ENCODE data around the gene DLG2.

DLG2 gene

GRCh38 chr11:85558411-85558810 is 68.7 kb downstream of the DLG2 start:
- DNase-seq (ENCODE audit: low read depth in 2 of 2), result no peak

DNA sequence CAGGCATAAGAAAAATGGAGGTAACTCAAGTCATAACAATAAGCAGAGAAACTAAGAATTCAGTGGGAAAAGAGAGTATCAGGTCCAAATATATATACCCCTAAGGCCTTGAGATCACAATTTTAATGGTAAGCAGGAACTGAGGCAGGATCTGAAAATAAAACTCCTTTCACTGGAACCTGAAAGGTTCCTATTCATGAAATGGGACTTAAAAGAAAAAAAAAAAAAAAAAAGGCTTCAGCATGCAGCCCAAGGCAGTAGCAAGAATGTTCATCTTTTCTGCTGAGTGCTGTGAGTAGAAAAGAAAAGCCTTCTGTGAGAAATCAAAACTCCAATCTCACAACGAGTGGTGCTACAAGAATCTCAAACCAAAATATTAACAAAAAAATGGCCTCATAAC is 75.3 kb downstream of the DLG2 start:
- DNase-seq (ENCODE audit: low read depth in 2 of 2), result no peak

- no peak for DNase-seq (ENCODE audit: low read depth in 2 of 2)
Observed at GRCh38 chr11:85541683-85542082, 85.5 kb downstream of the DLG2 start.

GRCh38 chr11:85540635-85541205 is 86.4 kb downstream of the DLG2 start:
- DNase-seq (ENCODE audit: low read depth in 2 of 2), result no peak

- DNase-seq (ENCODE audit: low read depth in 2 of 2), result no peak
Observed at GRCh38 chr11:85540181-85540580, 87.0 kb downstream of the DLG2 start.

- DNase-seq (ENCODE audit: low read depth in 2 of 2), result no peak
Observed at GRCh38 chr11:85539740-85540139, 87.4 kb downstream of the DLG2 start.

GRCh38 chr11:85539029-85539689 is 88.0 kb downstream of the DLG2 start:
- DNase-seq (ENCODE audit: low read depth in 2 of 2), result no peak

- no peak for DNase-seq (ENCODE audit: low read depth in 2 of 2)
Observed at GRCh38 chr11:85536438-85536837, 90.7 kb downstream of the DLG2 start.

GRCh38 chr11:85534806-85535205 is 92.3 kb downstream of the DLG2 start:
- DNase-seq (ENCODE audit: low read depth in 2 of 2), result no peak

DNA sequence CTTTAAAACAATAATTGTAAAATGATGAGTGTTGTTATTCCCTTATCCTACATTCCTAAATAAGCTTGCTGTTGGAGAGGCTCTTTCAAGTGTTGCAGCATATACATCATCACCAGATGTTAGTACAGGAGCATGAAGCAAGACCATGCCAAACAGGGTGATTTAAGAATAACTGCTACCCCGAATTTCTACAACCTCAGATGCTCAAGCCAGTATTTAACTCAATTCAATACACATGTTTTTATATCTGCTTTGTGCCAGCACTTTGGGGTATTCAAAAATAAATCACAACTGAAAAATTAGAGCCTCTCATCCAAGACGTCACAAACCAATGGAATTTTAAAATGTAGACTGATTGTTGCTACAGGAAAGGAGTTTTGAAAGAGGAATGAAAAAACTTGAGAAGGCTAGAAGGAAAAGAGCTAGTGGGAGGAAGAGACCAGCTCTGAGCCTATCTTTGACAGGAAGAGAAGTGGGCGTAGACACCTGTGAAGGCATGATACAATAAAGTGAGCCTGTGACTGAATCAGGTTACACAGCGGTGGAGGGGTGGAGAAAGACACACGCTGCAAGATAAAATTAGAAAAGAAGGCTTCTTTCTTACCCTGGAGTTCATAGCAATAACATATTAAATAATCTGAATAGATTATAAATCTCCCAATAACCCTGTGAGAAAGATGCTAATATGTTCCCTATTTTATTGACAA is 95.8 kb downstream of the DLG2 start:
- DNase-seq (ENCODE audit: low read depth in 2 of 2), result no peak

DNA sequence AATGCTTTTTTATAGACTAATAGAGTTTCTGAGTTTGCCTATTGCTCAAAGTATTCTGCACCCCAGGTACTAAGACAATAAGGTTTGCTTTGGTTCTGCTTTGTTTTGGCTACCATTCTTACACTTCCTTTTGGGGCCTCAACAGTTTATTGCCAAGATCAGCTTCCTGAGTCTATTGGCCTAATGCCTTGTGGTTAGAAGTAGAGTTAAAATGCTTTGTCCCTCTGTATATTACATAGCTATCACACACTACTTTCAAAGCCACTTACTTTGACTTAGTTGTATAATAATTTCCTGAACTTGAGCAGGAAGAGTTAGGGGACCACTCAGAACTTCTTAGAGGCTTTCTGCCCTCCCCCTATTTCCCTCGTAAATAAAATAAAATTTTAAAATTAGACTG is 96.5 kb downstream of the DLG2 start:
- no peak for DNase-seq (ENCODE audit: low read depth in 2 of 2)

- no peak for DNase-seq (ENCODE audit: low read depth in 2 of 2)
Observed at GRCh38 chr11:85526564-85526963, 100.6 kb downstream of the DLG2 start.

- DNase-seq (ENCODE audit: low read depth in 2 of 2), result no peak
Observed at GRCh38 chr11:85525686-85526085, 101.5 kb downstream of the DLG2 start.

DNA sequence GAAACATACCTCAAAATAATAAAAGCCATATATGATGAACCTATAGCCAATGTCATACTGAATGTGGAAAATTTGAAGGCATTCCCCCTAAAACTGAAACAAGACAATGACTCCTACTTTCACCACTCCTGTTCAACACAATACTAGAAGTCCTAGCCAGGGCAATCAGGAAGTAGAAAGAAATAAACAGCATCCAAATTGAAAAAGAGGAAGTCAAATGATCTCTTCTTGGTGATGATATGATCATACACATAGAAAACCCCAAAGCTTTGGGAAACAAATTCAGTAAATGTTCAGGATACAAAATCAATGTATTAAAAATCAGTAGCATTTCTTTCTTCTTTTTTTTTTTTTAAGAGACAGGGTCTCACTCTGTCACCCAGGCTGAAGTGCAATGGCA is 109.9 kb downstream of the DLG2 start:
- no peak for DNase-seq (ENCODE audit: low read depth in 2 of 2)

- DNase-seq (ENCODE audit: low read depth in 2 of 2), result no peak
Observed at GRCh38 chr11:85495918-85496317, 131.2 kb downstream of the DLG2 start.

- no peak for DNase-seq (ENCODE audit: low read depth in 2 of 2)
Observed at GRCh38 chr11:85494396-85494795, 132.7 kb downstream of the DLG2 start.

- DNase-seq (ENCODE audit: low read depth in 2 of 2), result no peak
Observed at GRCh38 chr11:85485902-85486301, 141.2 kb downstream of the DLG2 start.

GRCh38 chr11:85483861-85484260 is 143.3 kb downstream of the DLG2 start:
- no peak for DNase-seq (ENCODE audit: low read depth in 2 of 2)

- no peak for DNase-seq (ENCODE audit: low read depth in 2 of 2)
Observed at GRCh38 chr11:85481862-85482261, 145.3 kb downstream of the DLG2 start.

DNA sequence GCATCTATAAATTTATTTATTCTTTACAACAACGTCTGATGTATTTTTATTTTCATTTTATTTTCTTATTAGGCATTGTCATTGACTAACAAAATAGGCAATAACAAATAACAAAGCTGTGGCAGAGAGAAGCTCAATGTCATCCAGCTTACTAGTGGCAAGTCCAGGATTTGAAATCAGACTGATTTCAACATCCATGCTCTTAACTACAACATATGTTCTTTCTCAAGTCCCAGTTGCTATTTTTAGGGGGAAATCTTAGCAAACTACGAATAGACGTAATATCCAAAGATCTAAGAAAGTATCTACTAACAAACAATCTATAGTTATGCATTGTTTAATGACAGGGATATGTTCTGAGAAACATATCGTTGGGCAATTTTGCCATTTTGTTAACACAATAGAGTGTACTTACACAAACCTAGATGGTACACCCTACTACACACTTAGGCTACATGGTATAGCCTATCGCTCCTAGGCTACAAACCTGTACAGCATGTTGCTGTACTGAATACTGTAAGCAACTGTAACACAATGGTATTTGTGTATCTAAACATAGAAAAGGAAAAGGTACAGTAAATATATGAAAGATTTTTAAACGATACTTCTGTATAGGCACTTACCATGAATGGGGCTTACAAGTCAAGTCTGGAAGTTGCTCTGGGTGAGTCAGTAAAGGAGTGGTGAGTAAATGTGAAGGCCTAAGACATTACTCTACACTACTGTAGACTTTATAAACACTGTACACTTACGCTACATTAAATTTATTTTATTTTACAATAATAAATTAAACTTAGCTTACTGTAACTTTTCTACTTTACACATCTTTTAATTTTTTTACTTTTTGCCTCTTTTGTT is 151.3 kb downstream of the DLG2 start:
- DNase-seq (ENCODE audit: low read depth in 2 of 2), result no peak

- no peak for DNase-seq (ENCODE audit: low read depth in 2 of 2)
Observed at GRCh38 chr11:85472953-85473352, 154.2 kb downstream of the DLG2 start.

DNA sequence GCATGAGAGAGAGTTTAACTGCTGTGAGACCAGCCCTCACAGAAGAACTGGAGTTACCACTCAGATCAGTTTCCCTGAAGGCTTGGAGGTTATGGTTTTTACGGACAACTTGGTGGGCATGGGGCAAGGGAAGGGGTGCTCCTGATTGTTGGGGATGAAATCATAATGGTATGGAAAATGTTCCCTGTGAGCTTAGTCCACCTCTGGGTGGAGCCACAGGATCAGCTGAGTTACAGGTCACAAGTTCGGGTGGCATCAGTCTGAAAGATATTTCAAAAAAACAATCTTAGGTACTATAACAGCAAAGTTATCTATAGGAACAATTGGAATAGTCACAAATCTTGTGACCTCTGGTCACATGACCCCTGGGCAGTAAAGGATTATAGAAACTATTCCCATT is 162.9 kb downstream of the DLG2 start:
- no peak for DNase-seq (ENCODE audit: low read depth in 2 of 2)
